Liver (tissue), 9 donors: ENCODE results near the gene NFIX. TPM values are rescaled to one million over a fixed set of nuclear protein-coding genes. Genes with fewer than 3 reads are reported as not detected.

Experiments
- DNase-seq: peaks from one replicate; pipeline ENCODE4 v3.0.0-alpha.2; 2017; ENCODE audit warnings: low spot score
- H3K27ac ChIP-seq, 2 donors: one replicate each; pipeline ENCODE4 v1.7.0; 2013; ENCODE audit warnings: inconsistent platforms in 2 of 2, low read length in 2 of 2, control low read depth in 1 of 2, low read depth in 1 of 2, mild to moderate bottlenecking in 1 of 2
- H3K27me3 ChIP-seq, 4 donors: one replicate each; pipeline versions ENCODE4 v1.6.1 to v1.7.0; 2013; ENCODE audit warnings: low read length in 3 of 4, inconsistent platforms in 1 of 4, mild to moderate bottlenecking in 1 of 4, moderate library complexity in 1 of 4; ENCODE audit not compliant: control insufficient read depth in 4 of 4, insufficient read depth in 4 of 4
- H3K36me3 ChIP-seq, 4 donors: one replicate each; pipeline versions ENCODE4 v1.6.1 to v1.7.0; 2013; ENCODE audit warnings: low read length in 3 of 4, mild to moderate bottlenecking in 3 of 4, low read depth in 1 of 4, moderate library complexity in 1 of 4; ENCODE audit not compliant: control insufficient read depth in 4 of 4, insufficient read depth in 3 of 4
- H3K4me1 ChIP-seq, 4 donors: one replicate each; pipeline versions ENCODE4 v1.6.1 to v1.7.0; 2013; ENCODE audit warnings: low read length in 3 of 4, mild to moderate bottlenecking in 3 of 4, moderate library complexity in 1 of 4; ENCODE audit not compliant: control insufficient read depth in 4 of 4, insufficient read depth in 4 of 4
- H3K4me3 ChIP-seq, 3 donors: one replicate each; pipeline versions ENCODE4 v1.6.1 to v1.7.0; 2013; ENCODE audit warnings: low read length in 3 of 3, control low read depth in 1 of 3, low read depth in 1 of 3, mild to moderate bottlenecking in 1 of 3
- H3K9ac ChIP-seq, 2 donors: one replicate each; pipeline ENCODE4 v1.7.0; 2013; ENCODE audit warnings: low read length in 2 of 2, mild to moderate bottlenecking in 2 of 2, moderate library complexity in 2 of 2, control low read depth in 1 of 2, low read depth in 1 of 2
- H3K9me3 ChIP-seq, 4 donors: one replicate each; pipeline versions ENCODE4 v1.6.1 to v1.7.0; 2013; ENCODE audit warnings: low read length in 3 of 4; ENCODE audit not compliant: control insufficient read depth in 4 of 4
- ATF3 ChIP-seq: IDR thresholded peaks from 2 replicates; pipeline ENCODE4 v1.6.1; 2016; ENCODE audit warnings: antibody characterized with exemption
- FOXA1 ChIP-seq: IDR thresholded peaks from 2 replicates; pipeline ENCODE4 v1.6.1; 2016; ENCODE audit warnings: antibody characterized with exemption
- HNF4A ChIP-seq, 2 donors: conservative IDR thresholded peaks; 2 replicates each; pipeline ENCODE4 v1.6.1; 2016; ENCODE audit warnings: antibody characterized with exemption in 2 of 2, mild to moderate bottlenecking in 2 of 2
- HNF4G ChIP-seq: IDR thresholded peaks from 2 replicates; pipeline ENCODE4 v1.6.1; 2016; ENCODE audit warnings: antibody characterized with exemption
- JUND ChIP-seq, 2 donors: IDR thresholded peaks; 2 replicates each; pipeline ENCODE4 v1.6.1; 2016; ENCODE audit warnings: antibody characterized with exemption in 2 of 2
- MAX ChIP-seq: IDR thresholded peaks from 2 replicates; pipeline ENCODE4 v1.6.1; 2016; ENCODE audit warnings: antibody characterized with exemption
- NR2F2 ChIP-seq: IDR thresholded peaks from 2 replicates; pipeline ENCODE4 v1.6.1; 2016; ENCODE audit warnings: antibody characterized with exemption
- RAD21 ChIP-seq, 2 donors: IDR thresholded peaks; 2 replicates each; pipeline ENCODE4 v1.6.1; 2016; ENCODE audit warnings: antibody characterized with exemption in 2 of 2, mild to moderate bottlenecking in 2 of 2
- RXRA ChIP-seq, 2 donors: IDR thresholded peaks; 2 replicates each; pipeline ENCODE4 v1.6.1; 2017 to 2018; ENCODE audit warnings: antibody characterized with exemption in 2 of 2, mild to moderate bottlenecking in 1 of 2
- SP1 ChIP-seq: IDR thresholded peaks from 2 replicates; pipeline ENCODE4 v1.6.1; 2018; ENCODE audit warnings: antibody characterized with exemption, mild to moderate bottlenecking
- TAF1 ChIP-seq: conservative IDR thresholded peaks from 2 replicates; pipeline ENCODE4 v1.6.1; 2016; ENCODE audit warnings: antibody characterized with exemption, mild to moderate bottlenecking
- YY1 ChIP-seq: IDR thresholded peaks from 2 replicates; pipeline ENCODE4 v1.6.1; 2016; ENCODE audit warnings: antibody characterized with exemption, mild to moderate bottlenecking
- ZBTB33 ChIP-seq: IDR thresholded peaks from 2 replicates; pipeline ENCODE4 v1.6.1; 2016; ENCODE audit warnings: antibody characterized with exemption
- WGBS: extraction: QIAGEN DNeasy Blood & Tissue Kit; methylation state at CpG from one replicate; pipeline ENCODE4 v1.1.7; 2013; 5-methylcytosine and 5-hydroxymethylcytosine counted together
- polyA plus RNA-seq, 2 donors: library from polyadenylated mRNA; stranded (reverse) in 1 of 2; unstranded in 1 of 2; fragments of 200-250 nt in 1 of 2; fragments of >200 nt in 1 of 2; fragmentation: Nextera tagmentation in 1 of 2; extraction: Ambion mirVana in 1 of 2; gene quantifications; one replicate each; pipeline versions ENCODE4 v1.2.1 to v1.2.3, GENCODE V29; 2013 to 2015
- total RNA-seq, 2 donors: library from RNA; depleted of rRNA; stranded (reverse); fragments of >200 nt; gene quantifications; one replicate each; pipeline ENCODE4 v1.2.3, GENCODE V29; 2014
- TF ChIP-seq, protein P1 (sequence below): fragments of 150-350 bp; IDR thresholded peaks from 2 replicates; pipeline ENCODE4 v1.5.1; 2017; ENCODE audit warnings: improper control_type of control experiment, low read depth, low read length; ENCODE audit not compliant: missing input control
- TF ChIP-seq, protein P2 (sequence below): IDR thresholded peaks from 2 replicates; pipeline ENCODE4 v1.6.1; 2016; ENCODE audit warnings: antibody characterized with exemption, mild to moderate bottlenecking
- donor health status: healthy.
- donor health status: healthy.
- donor health status: healthy.
- donor health status: healthy.
- donor health status: healthy.

Gene NFIX
- total and polyA plus RNA-seq, 4 donors, result 3.3 to 18.4 (median 12.6) TPM

DNA sequence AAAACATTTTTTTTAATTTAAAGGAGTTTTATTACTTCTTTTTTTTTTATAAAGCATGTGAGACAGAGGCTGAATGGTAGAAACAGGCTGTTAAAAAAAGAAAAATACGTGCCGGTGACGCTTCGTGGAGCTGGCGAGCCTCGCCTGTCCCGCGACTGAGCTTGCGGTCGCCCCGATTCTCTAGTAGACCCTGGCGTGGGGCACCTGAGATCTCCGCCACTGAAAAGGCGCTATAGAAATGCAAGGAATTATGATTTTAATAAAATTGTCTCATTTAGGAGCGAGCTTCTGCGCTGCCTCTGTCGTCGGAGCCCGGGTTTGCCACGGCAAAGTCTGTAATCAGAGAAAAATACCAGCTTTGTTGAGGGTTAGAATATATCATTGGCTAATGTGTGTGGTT, 18.4 kb downstream of the NFIX start:
- H3K27me3 ChIP-seq, result no peaks in the 10 kb centered on the region
- H3K27ac ChIP-seq, result no peak overlapping the region
- WGBS, result 61% methylated on average over 20 of the region's 20 CpGs
- H3K36me3 ChIP-seq, result no peaks in the 10 kb centered on the region
- H3K4me1 ChIP-seq, result peaks cover 20 to 56% (median 31%) of the 10 kb centered on the region in 4 donors
- DNase-seq, result no peak
- H3K9me3 ChIP-seq, result no peaks in the 10 kb centered on the region
- no peak overlapping the region for H3K9ac ChIP-seq
- TF ChIP-seq, protein P1, sequence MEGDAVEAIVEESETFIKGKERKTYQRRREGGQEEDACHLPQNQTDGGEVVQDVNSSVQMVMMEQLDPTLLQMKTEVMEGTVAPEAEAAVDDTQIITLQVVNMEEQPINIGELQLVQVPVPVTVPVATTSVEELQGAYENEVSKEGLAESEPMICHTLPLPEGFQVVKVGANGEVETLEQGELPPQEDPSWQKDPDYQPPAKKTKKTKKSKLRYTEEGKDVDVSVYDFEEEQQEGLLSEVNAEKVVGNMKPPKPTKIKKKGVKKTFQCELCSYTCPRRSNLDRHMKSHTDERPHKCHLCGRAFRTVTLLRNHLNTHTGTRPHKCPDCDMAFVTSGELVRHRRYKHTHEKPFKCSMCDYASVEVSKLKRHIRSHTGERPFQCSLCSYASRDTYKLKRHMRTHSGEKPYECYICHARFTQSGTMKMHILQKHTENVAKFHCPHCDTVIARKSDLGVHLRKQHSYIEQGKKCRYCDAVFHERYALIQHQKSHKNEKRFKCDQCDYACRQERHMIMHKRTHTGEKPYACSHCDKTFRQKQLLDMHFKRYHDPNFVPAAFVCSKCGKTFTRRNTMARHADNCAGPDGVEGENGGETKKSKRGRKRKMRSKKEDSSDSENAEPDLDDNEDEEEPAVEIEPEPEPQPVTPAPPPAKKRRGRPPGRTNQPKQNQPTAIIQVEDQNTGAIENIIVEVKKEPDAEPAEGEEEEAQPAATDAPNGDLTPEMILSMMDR, result no peak
- TF ChIP-seq SP1 (no peak), ZBTB33 (no peak), NR2F2 (no peak), HNF4A (conservative IDR thresholded peaks at IDR 0.05) (no peak), RAD21 (IDR thresholded peaks at IDR 0.05) (no peak), TAF1 (no peak), JUND (IDR thresholded peaks at IDR 0.05) (no peak), MAX (no peak), YY1 (no peak), HNF4G (no peak)
- TF ChIP-seq, protein P2, sequence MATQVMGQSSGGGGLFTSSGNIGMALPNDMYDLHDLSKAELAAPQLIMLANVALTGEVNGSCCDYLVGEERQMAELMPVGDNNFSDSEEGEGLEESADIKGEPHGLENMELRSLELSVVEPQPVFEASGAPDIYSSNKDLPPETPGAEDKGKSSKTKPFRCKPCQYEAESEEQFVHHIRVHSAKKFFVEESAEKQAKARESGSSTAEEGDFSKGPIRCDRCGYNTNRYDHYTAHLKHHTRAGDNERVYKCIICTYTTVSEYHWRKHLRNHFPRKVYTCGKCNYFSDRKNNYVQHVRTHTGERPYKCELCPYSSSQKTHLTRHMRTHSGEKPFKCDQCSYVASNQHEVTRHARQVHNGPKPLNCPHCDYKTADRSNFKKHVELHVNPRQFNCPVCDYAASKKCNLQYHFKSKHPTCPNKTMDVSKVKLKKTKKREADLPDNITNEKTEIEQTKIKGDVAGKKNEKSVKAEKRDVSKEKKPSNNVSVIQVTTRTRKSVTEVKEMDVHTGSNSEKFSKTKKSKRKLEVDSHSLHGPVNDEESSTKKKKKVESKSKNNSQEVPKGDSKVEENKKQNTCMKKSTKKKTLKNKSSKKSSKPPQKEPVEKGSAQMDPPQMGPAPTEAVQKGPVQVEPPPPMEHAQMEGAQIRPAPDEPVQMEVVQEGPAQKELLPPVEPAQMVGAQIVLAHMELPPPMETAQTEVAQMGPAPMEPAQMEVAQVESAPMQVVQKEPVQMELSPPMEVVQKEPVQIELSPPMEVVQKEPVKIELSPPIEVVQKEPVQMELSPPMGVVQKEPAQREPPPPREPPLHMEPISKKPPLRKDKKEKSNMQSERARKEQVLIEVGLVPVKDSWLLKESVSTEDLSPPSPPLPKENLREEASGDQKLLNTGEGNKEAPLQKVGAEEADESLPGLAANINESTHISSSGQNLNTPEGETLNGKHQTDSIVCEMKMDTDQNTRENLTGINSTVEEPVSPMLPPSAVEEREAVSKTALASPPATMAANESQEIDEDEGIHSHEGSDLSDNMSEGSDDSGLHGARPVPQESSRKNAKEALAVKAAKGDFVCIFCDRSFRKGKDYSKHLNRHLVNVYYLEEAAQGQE, result no peak
- H3K4me3 ChIP-seq, result no peak overlapping the region

- no peaks in the 10 kb centered on the region for H3K36me3 ChIP-seq
- peaks cover 16 to 51% (median 26%) of the 10 kb centered on the region in 4 donors for H3K4me1 ChIP-seq
- no peak overlapping the region for H3K27ac ChIP-seq
- no peaks in the 10 kb centered on the region for H3K27me3 ChIP-seq
- H3K4me3 ChIP-seq, result no peak overlapping the region
- TF ChIP-seq ZBTB33 (no peak), RXRA (IDR thresholded peaks at IDR 0.05) (no peak), YY1 (no peak), SP1 (no peak), NR2F2 (no peak), FOXA1 (no peak), ATF3 (no peak), HNF4G (no peak), HNF4A (conservative IDR thresholded peaks at IDR 0.05) (no peak)
- TF ChIP-seq, protein P1, result no peak
- no peak overlapping the region for H3K9ac ChIP-seq
- no peak for DNase-seq
- H3K9me3 ChIP-seq, result no peaks in the 10 kb centered on the region
- WGBS, result 71% methylated on average over 35 of the region's 35 CpGs
Observed at GRCh38 chr19:13014101-13014920, 19.0 kb downstream of the NFIX start.
